ENCODE data around the gene WWOX. TPM values are rescaled to one million over a fixed set of nuclear protein-coding genes. Genes with fewer than 3 reads are reported as not detected.

The WWOX gene
- polyA plus RNA-seq, 3 donors, result 36.2 to 37.9 (median 36.7) TPM

GRCh38 chr16:78098087-78098486 is 1.4 kb upstream of the WWOX start:
- DNase-seq (ENCODE audit: extremely low read depth in 1 of 11, low read depth in 9 of 11, low spot score in 4 of 11), result no peak

GRCh38 chr16:78098595-78099270 is 721 bp upstream of the WWOX start:
- no peak for DNase-seq (ENCODE audit: extremely low read depth in 1 of 11, low read depth in 9 of 11, low spot score in 4 of 11)

- no peak for DNase-seq (ENCODE audit: extremely low read depth in 1 of 11, low read depth in 9 of 11, low spot score in 4 of 11)
These were observed 636 bp downstream of the WWOX start for GRCh38 chr16:78100112-78100467.

GRCh38 chr16:78102122-78102660 is 2.7 kb downstream of the WWOX start:
- DNase-seq (ENCODE audit: extremely low read depth in 1 of 11, low read depth in 9 of 11, low spot score in 4 of 11), result no peak

GRCh38 chr16:78102865-78103264 is 3.4 kb downstream of the WWOX start:
- DNase-seq (ENCODE audit: extremely low read depth in 1 of 11, low read depth in 9 of 11, low spot score in 4 of 11), result no peak

- DNase-seq (ENCODE audit: extremely low read depth in 1 of 11, low read depth in 9 of 11, low spot score in 4 of 11), result no peak
These were observed 6.1 kb downstream of the WWOX start for GRCh38 chr16:78105517-78105916.

GRCh38 chr16:78106686-78107085 is 7.2 kb downstream of the WWOX start:
- DNase-seq (ENCODE audit: extremely low read depth in 1 of 11, low read depth in 9 of 11, low spot score in 4 of 11), result peak in 1 of 11 donors; percentile 16

- no peak for DNase-seq (ENCODE audit: extremely low read depth in 1 of 11, low read depth in 9 of 11, low spot score in 4 of 11)
These were observed 9.0 kb downstream of the WWOX start for GRCh38 chr16:78108451-78108850.

GRCh38 chr16:78113258-78113657 is 13.8 kb downstream of the WWOX start:
- DNase-seq (ENCODE audit: extremely low read depth in 1 of 11, low read depth in 9 of 11, low spot score in 4 of 11), result no peak

GRCh38 chr16:78115659-78116058 is 16.2 kb downstream of the WWOX start:
- DNase-seq (ENCODE audit: extremely low read depth in 1 of 11, low read depth in 9 of 11, low spot score in 4 of 11), result no peak

- DNase-seq (ENCODE audit: extremely low read depth in 1 of 11, low read depth in 9 of 11, low spot score in 4 of 11), result no peak
These were observed 17.5 kb downstream of the WWOX start for GRCh38 chr16:78116946-78117345.

- DNase-seq (ENCODE audit: extremely low read depth in 1 of 11, low read depth in 9 of 11, low spot score in 4 of 11), result no peak
These were observed 17.9 kb downstream of the WWOX start for GRCh38 chr16:78117391-78117790.

GRCh38 chr16:78118469-78119025 is 19.1 kb downstream of the WWOX start:
- DNase-seq (ENCODE audit: extremely low read depth in 1 of 11, low read depth in 9 of 11, low spot score in 4 of 11), result no peak

GRCh38 chr16:78122774-78123315 is 23.4 kb downstream of the WWOX start:
- peak in 6 of 11 donors; percentile 44 to 81 (median 52) for DNase-seq (ENCODE audit: extremely low read depth in 1 of 11, low read depth in 9 of 11, low spot score in 4 of 11)

- no peak for DNase-seq (ENCODE audit: extremely low read depth in 1 of 11, low read depth in 9 of 11, low spot score in 4 of 11)
These were observed 25.8 kb downstream of the WWOX start for GRCh38 chr16:78125112-78125844.

GRCh38 chr16:78126662-78127061 is 27.2 kb downstream of the WWOX start:
- DNase-seq (ENCODE audit: extremely low read depth in 1 of 11, low read depth in 9 of 11, low spot score in 4 of 11), result no peak

GRCh38 chr16:78127130-78127529 is 27.7 kb downstream of the WWOX start:
- no peak for DNase-seq (ENCODE audit: extremely low read depth in 1 of 11, low read depth in 9 of 11, low spot score in 4 of 11)

GRCh38 chr16:78128913-78129312 is 29.5 kb downstream of the WWOX start:
- DNase-seq (ENCODE audit: extremely low read depth in 1 of 11, low read depth in 9 of 11, low spot score in 4 of 11), result no peak

GRCh38 chr16:78129349-78129748 is 29.9 kb downstream of the WWOX start:
- DNase-seq (ENCODE audit: extremely low read depth in 1 of 11, low read depth in 9 of 11, low spot score in 4 of 11), result no peak

GRCh38 chr16:78130083-78130608 is 30.7 kb downstream of the WWOX start:
- DNase-seq (ENCODE audit: extremely low read depth in 1 of 11, low read depth in 9 of 11, low spot score in 4 of 11), result no peak
